Epithelial cell of proximal tubule (primary cell): ENCODE data around the gene CFAP251. TPM values are rescaled to one million over a fixed set of nuclear protein-coding genes. Genes with fewer than 3 reads are reported as not detected.
"Not testable (repeated sequence)": the region's sequence is repeated elsewhere in the genome, so short reads cannot be mapped to it uniquely, and the experiment has no call there.

Experiments used
- DNase-seq: peaks from one replicate; pipeline ENCODE4 v3.0.0-alpha.2; 2011; ENCODE audit warnings: low read depth
- H3K4me3 ChIP-seq: 2 replicates; pipeline ENCODE4 v1.5.1; 2011; ENCODE audit warnings: low read depth, mild to moderate bottlenecking, low read length
- CTCF ChIP-seq: conservative IDR thresholded peaks from 2 replicates; pipeline ENCODE4 v1.5.1; 2012; ENCODE audit warnings: low read depth, mild to moderate bottlenecking, low read length
- total RNA-seq: library from RNA; depleted of rRNA; stranded (reverse); fragments of >200 nt; gene quantifications from 2 replicates; pipeline ENCODE4 v1.2.3, GENCODE V29; 2015

The CFAP251 gene
- total RNA-seq, 1 donor from 2014 or later = 4.6 TPM

- TF ChIP-seq CTCF = no peak
- DNase-seq = no peak
- H3K4me3 ChIP-seq = no peak overlapping the region
These were observed 8.7 kb downstream of the CFAP251 start for GRCh38 chr12:121926874-121927706.

- TF ChIP-seq CTCF = no peak
- no peak for DNase-seq
These were observed 9.4 kb downstream of the CFAP251 start for GRCh38 chr12:121927813-121928212.

GRCh38 chr12:121929545-121929944 lies 11.2 kb downstream of the CFAP251 start:
- DNase-seq = not testable (repeated sequence)

More at GRCh38 chr12:121927813-121928212, 9.4 kb downstream of the CFAP251 start:
- H3K4me3 ChIP-seq = no peak overlapping the region

GRCh38 chr12:121930862-121931261 lies 12.5 kb downstream of the CFAP251 start:
- no peak for TF ChIP-seq CTCF
- DNase-seq = no peak
- H3K4me3 ChIP-seq = no peak overlapping the region

More at GRCh38 chr12:121929545-121929944, 11.2 kb downstream of the CFAP251 start:
- H3K4me3 ChIP-seq = not testable (repeated sequence)

- H3K4me3 ChIP-seq = no peak overlapping the region
- DNase-seq = no peak
- TF ChIP-seq CTCF = no peak
These were observed 13.8 kb downstream of the CFAP251 start for GRCh38 chr12:121932176-121932536.

- no peak for DNase-seq
- TF ChIP-seq CTCF = no peak
- no peak overlapping the region for H3K4me3 ChIP-seq
These were observed 14.6 kb downstream of the CFAP251 start for GRCh38 chr12:121932914-121933521.

- TF ChIP-seq CTCF = no peak
- H3K4me3 ChIP-seq = no peak overlapping the region
- DNase-seq = no peak
These were observed 15.3 kb downstream of the CFAP251 start for GRCh38 chr12:121933522-121934308.
